AG04450 (cell line): ENCODE data around the gene RMND5A. TPM values are rescaled to one million over a fixed set of nuclear protein-coding genes. Genes with fewer than 3 reads are reported as not detected.

Experiments used
- CTCF ChIA-PET: fragments of 300-600, 350-600 bp; formaldehyde crosslinking; extraction: SDS; loops from one replicate; lab custom pipeline; 2022; ENCODE audit warnings: antibody characterized with exemption, inconsistent platforms; lab: Charles Lee
- POLR2A ChIA-PET: fragments of 350-600 bp; formaldehyde crosslinking; extraction: SDS; loops from one replicate; lab custom pipeline; 2021; ENCODE audit warnings: antibody characterized with exemption, inconsistent platforms; lab: Yijun Ruan, JAX
- DNase-seq: peaks from one replicate; pipeline ENCODE4 v3.0.0-alpha.2; 2011; ENCODE audit warnings: low read depth, low spot score
- H3K27ac ChIP-seq: one replicate; pipeline ENCODE4 v1.5.1; 2012; ENCODE audit warnings: low read depth, low read length, control low read depth
- H3K27me3 ChIP-seq: one replicate; pipeline ENCODE4 v1.6.0; 2012; ENCODE audit warnings: low read length; ENCODE audit not compliant: control insufficient read depth, insufficient read depth
- H3K4me3 ChIP-seq: 2 replicates; pipeline ENCODE4 v1.5.1; 2011; ENCODE audit warnings: mild to moderate bottlenecking, low read depth, low read length, control low read depth
- H3K9me3 ChIP-seq: 2 replicates; pipeline ENCODE4 v1.5.1; 2012; ENCODE audit warnings: low read length; ENCODE audit not compliant: control insufficient read depth, insufficient read depth
- CTCF ChIP-seq: IDR thresholded peaks from 2 replicates; pipeline ENCODE4 v1.5.1; 2011; ENCODE audit warnings: low read depth, low read length, control low read depth, inconsistent platforms
- polyA plus RNA-seq: library from polyadenylated mRNA; depleted of rRNA; stranded (reverse); fragments of >200 nt; gene quantifications from 2 replicates; pipeline ENCODE4 v1.2.3, GENCODE V29; 2011

The RMND5A gene
- polyA plus RNA-seq, 1 experiment: 19.1 TPM

GRCh38 chr2:86815611-86816010 is 95.5 kb downstream of the RMND5A start:
- ChIA-PET POLR2A (no interaction called here), CTCF (no interaction called here)

GRCh38 chr2:86818114-86818801 is 98.2 kb downstream of the RMND5A start:
- no peak overlapping the region for H3K4me3 ChIP-seq
- no peaks in the 10 kb centered on the region for H3K9me3 ChIP-seq
- H3K27ac ChIP-seq: no peak overlapping the region
- POLR2A ChIA-PET: no interaction called here
- H3K27me3 ChIP-seq: no peaks in the 10 kb centered on the region
- no peak for DNase-seq
- CTCF ChIA-PET: no interaction called here
- TF ChIP-seq CTCF: no peak

More at GRCh38 chr2:86815611-86816010, 95.5 kb downstream of the RMND5A start:
- H3K4me3 ChIP-seq: no peak overlapping the region
- no peaks in the 10 kb centered on the region for H3K9me3 ChIP-seq
- TF ChIP-seq CTCF: no peak
- H3K27ac ChIP-seq: no peak overlapping the region
- DNase-seq: no peak
- H3K27me3 ChIP-seq: peaks cover 3% of the 10 kb centered on the region

GRCh38 chr2:86818957-86819356 is 98.9 kb downstream of the RMND5A start:
- ChIA-PET CTCF (no interaction called here), POLR2A (no interaction called here)
- DNase-seq: no peak
- no peaks in the 10 kb centered on the region for H3K27me3 ChIP-seq
- H3K27ac ChIP-seq: no peak overlapping the region
- no peak overlapping the region for H3K4me3 ChIP-seq
- no peaks in the 10 kb centered on the region for H3K9me3 ChIP-seq
- no peak for TF ChIP-seq CTCF

GRCh38 chr2:86821306-86821705 is 101.2 kb downstream of the RMND5A start:
- CTCF ChIA-PET: interaction anchor here (0.6 kb wide), 1 partner anchor 13 kb away, joined by 8 read pairs; no protein-coding TSS in a partner anchor
- POLR2A ChIA-PET: no interaction called here
- no peaks in the 10 kb centered on the region for H3K9me3 ChIP-seq
- no peak for DNase-seq
- no peak for TF ChIP-seq CTCF
- peaks cover 7% of the 10 kb centered on the region for H3K27me3 ChIP-seq
- no peak overlapping the region for H3K4me3 ChIP-seq
- no peak overlapping the region for H3K27ac ChIP-seq

GRCh38 chr2:86821842-86822241 is 101.8 kb downstream of the RMND5A start:
- ChIA-PET POLR2A (no interaction called here), CTCF (no interaction called here)
- Histone ChIP-seq H3K27ac (no peak overlapping the region), H3K4me3 (no peak overlapping the region), H3K27me3 (peaks cover 7% of the 10 kb centered on the region), H3K9me3 (no peaks in the 10 kb centered on the region)
- TF ChIP-seq CTCF: no peak
- DNase-seq: no peak
